Adrenal gland (tissue), 12 donors: Measurements from ENCODE around the gene TLR10. TPM values are rescaled to one million over a fixed set of nuclear protein-coding genes. Genes with fewer than 3 reads are reported as not detected.

Experiments used
- DNase-seq, 7 donors: peaks; one replicate each; pipeline ENCODE4 v3.0.0-alpha.2; 2019 to 2020
- H3K27ac ChIP-seq, 5 donors: fragments of 200-600 bp; sonication (generic) in 4 of 5; 1 replicate in 3 of 5; 2 replicates in 2 of 5; pipeline versions ENCODE4 v1.5.1 to v1.8.0; 2016 to 2020; ENCODE audit warnings: mild to moderate bottlenecking in 1 of 5
- H3K27me3 ChIP-seq: fragments of 200-600 bp; 2 replicates; pipeline ENCODE4 v1.8.0; 2021
- H3K36me3 ChIP-seq, 2 donors: fragments of 200-600 bp; replicated peaks in 1 of 2; 1 replicate in 1 of 2; 2 replicates in 1 of 2; pipeline versions ENCODE4 v1.5.1 to v1.8.0; 2018 to 2022
- H3K4me1 ChIP-seq, 2 donors: fragments of 200-600 bp; replicated peaks in 1 of 2; 1 replicate in 1 of 2; 2 replicates in 1 of 2; pipeline versions ENCODE4 v1.5.1 to v1.8.0; 2018 to 2021
- H3K4me3 ChIP-seq, 4 donors: fragments of 200-600 bp; sonication (generic) in 3 of 4; one replicate each; pipeline ENCODE4 v1.5.1; 2016 to 2018
- H3K9me3 ChIP-seq, 3 donors: fragments of 200-600 bp; sonication (generic) in 1 of 3; replicated peaks in 1 of 3; 1 replicate in 2 of 3; 2 replicates in 1 of 3; pipeline versions ENCODE4 v1.5.1 to v1.8.0; 2016 to 2021
- POLR2A ChIP-seq, 2 donors: fragments of 450-650 bp; IDR thresholded peaks; one replicate each; pipeline ENCODE4 v1.6.1; 2017; ENCODE audit warnings: antibody characterized with exemption in 2 of 2, mild to moderate bottlenecking in 2 of 2, moderate library complexity in 1 of 2
- WGBS, 4 donors: extraction: QIAGEN DNeasy Blood & Tissue Kit in 2 of 4; methylation state at CpG; one replicate each; pipeline versions ENCODE4 v1.1.5 to v1.1.7; 2013 to 2017; 5-methylcytosine and 5-hydroxymethylcytosine counted together
- intact Hi-C, 2 donors: fragments of 100-400 bp; cut with DNase I; formaldehyde crosslinking; loops; one replicate each; pipeline versions ENCODE4 v1.14.1 to v1.15.0; 2022 to 2023
- polyA plus RNA-seq, 3 donors: library from polyadenylated mRNA; stranded (reverse); fragments of 200-250 nt in 2 of 3; fragments of 350-450 nt in 1 of 3; fragmentation: Illumina TruSeq in 1 of 3; extraction: RNeasy Lipid Tissue Mini Kit (QIAGEN cat#74804) in 1 of 3; gene quantifications; one replicate each; pipeline ENCODE4 v1.2.3, GENCODE V29; 2013 to 2014
- total RNA-seq, 9 donors: library from RNA; depleted of rRNA in 4 of 9; stranded (reverse); fragments of >200 nt in 4 of 9; fragments of 120-200 nt in 1 of 9; fragmentation: NEBNext Ultra II Directional in 1 of 9; extraction: Animal tissue kit (Norgen Biotek cat#: 25700) in 1 of 9; gene quantifications; one replicate each; pipeline versions ENCODE4 v1.1.0 to v1.2.4, GENCODE V29; 2013 to 2023
- TF ChIP-seq, protein P1 (sequence below), 6 experiments: fragments of 450-650 bp in 4 of 6; fragments of 200-600 bp in 2 of 6; sonication (generic) in 1 of 6; IDR thresholded peaks; 1 replicate in 5 of 6; 2 replicates in 1 of 6; pipeline versions ENCODE4 v1.5.1 to v1.8.0; 2016 to 2021; ENCODE audit warnings: antibody characterized with exemption in 6 of 6, mild to moderate bottlenecking in 2 of 6, moderate library complexity in 1 of 6
- donor health status: healthy with polysubstance abuse.
- donor health status: Bipolar disorder and iron deficiency.
- donor health status: DM: yes; HTN: yes; CAD: no.
- donor health status: DM: no; HTN: no; CAD: no.
- donor health status: DM: no; HTN: no; CAD: no.
- donor health status: DM: yes; HTN: yes; CAD: no.

Gene TLR10
- total and polyA plus RNA-seq, 12 donors: 0.11 to 0.60 (median 0.19) TPM; not detected in 3

DNA sequence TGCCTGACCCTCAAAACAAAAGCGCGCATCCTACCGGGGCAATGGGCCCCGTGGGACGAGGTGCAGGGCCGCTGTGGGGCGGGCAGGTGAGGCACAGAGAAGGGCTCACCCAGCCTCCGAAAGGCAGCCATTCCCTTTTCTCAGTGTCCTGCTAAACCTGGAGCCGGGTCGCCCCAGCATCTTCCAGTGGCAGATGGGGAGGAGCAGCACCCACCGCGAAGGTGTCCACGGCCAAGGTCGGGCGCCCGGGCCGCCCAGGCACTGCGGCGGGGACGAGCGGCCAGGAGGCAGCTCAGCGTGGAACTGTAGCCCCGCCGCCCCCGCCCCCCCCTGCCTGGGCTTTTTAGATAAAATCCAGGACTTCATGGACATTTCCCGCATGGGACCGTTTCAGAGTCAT, 41.0 kb upstream of the TLR10 start:
- TF ChIP-seq POLR2A (IDR thresholded peaks at IDR 0.05): no peak
- TF ChIP-seq, protein P1, sequence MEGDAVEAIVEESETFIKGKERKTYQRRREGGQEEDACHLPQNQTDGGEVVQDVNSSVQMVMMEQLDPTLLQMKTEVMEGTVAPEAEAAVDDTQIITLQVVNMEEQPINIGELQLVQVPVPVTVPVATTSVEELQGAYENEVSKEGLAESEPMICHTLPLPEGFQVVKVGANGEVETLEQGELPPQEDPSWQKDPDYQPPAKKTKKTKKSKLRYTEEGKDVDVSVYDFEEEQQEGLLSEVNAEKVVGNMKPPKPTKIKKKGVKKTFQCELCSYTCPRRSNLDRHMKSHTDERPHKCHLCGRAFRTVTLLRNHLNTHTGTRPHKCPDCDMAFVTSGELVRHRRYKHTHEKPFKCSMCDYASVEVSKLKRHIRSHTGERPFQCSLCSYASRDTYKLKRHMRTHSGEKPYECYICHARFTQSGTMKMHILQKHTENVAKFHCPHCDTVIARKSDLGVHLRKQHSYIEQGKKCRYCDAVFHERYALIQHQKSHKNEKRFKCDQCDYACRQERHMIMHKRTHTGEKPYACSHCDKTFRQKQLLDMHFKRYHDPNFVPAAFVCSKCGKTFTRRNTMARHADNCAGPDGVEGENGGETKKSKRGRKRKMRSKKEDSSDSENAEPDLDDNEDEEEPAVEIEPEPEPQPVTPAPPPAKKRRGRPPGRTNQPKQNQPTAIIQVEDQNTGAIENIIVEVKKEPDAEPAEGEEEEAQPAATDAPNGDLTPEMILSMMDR (IDR thresholded peaks at IDR 0.05): no peak
- DNase-seq: no peak
- H3K4me1 ChIP-seq: no peaks in the 10 kb centered on the region
- no peak overlapping the region for H3K27ac ChIP-seq
- H3K36me3 ChIP-seq: no peaks in the 10 kb centered on the region
- 90 to 96% (median 92%) methylated on average over 15 to 27 of the region's 27 CpGs for WGBS, 4 donors
- H3K27me3 ChIP-seq: no peaks in the 10 kb centered on the region
- H3K9me3 ChIP-seq: no peaks in the 10 kb centered on the region
- intact Hi-C loops: no loop called here
- no peak overlapping the region for H3K4me3 ChIP-seq

DNA sequence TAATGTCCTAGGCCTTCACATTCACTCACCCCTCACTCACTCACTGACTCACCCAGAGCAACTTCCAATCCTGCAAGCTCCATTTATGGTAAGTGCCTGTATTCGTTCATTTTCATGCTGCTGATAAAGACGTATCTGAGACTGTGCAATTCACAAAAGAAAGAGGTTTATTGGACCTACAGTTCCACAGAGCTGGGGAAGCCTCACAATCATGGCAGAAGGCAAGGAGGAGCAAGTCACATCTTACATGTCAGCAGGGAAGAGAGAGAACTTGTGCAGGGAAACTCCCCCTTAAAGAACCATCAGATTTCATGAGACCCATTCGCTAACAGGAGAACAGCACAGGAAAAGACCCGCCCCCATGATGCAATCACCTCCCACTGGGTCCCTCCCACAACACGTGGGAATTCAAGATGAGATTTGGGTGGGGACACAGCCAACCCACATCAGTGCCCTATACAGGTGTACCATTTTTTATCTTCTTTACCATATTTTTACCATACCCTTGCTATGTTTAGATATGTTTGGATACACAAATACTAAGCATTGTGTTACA, 40.0 kb upstream of the TLR10 start:
- no peaks in the 10 kb centered on the region for H3K4me1 ChIP-seq
- DNase-seq: no peak
- intact Hi-C loops: no loop called here
- WGBS, 4 donors: 83 to 89% (median 88%) methylated on average over 5 of the region's 5 CpGs
- no peak overlapping the region for H3K4me3 ChIP-seq
- H3K27ac ChIP-seq: no peak overlapping the region
- H3K27me3 ChIP-seq: no peaks in the 10 kb centered on the region
- no peaks in the 10 kb centered on the region for H3K36me3 ChIP-seq
- H3K9me3 ChIP-seq: no peaks in the 10 kb centered on the region
- no peak for TF ChIP-seq POLR2A (IDR thresholded peaks at IDR 0.05)

DNA sequence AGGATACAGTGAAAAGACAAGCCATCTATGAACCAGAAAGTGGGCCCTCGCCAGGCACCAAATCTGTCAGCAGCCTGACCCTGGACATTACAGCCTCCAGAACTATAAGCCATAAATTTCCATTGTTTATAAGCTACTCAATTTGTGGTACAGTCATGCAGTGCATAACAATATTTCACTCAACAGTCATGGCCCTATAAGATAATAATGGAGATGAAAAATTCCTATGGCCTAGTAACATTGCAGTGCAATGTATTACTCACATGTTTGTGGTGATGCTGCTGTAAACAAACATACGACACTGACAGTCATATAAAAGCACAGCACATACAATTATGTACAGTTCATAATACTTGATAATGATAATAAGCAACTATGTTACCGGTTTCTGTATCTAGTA, 38.9 kb upstream of the TLR10 start:
- intact Hi-C loops: no loop called here
- H3K36me3 ChIP-seq: no peaks in the 10 kb centered on the region
- no peaks in the 10 kb centered on the region for H3K4me1 ChIP-seq
- WGBS, 4 donors: 95 to 98% (median 97%) methylated on average over 3 of the region's 3 CpGs
- DNase-seq: no peak
- no peaks in the 10 kb centered on the region for H3K9me3 ChIP-seq
- H3K27ac ChIP-seq: no peak overlapping the region
- H3K4me3 ChIP-seq: no peak overlapping the region
- no peaks in the 10 kb centered on the region for H3K27me3 ChIP-seq
- TF ChIP-seq, protein P1 (IDR thresholded peaks at IDR 0.05): no peak
- TF ChIP-seq POLR2A (IDR thresholded peaks at IDR 0.05): no peak

DNA sequence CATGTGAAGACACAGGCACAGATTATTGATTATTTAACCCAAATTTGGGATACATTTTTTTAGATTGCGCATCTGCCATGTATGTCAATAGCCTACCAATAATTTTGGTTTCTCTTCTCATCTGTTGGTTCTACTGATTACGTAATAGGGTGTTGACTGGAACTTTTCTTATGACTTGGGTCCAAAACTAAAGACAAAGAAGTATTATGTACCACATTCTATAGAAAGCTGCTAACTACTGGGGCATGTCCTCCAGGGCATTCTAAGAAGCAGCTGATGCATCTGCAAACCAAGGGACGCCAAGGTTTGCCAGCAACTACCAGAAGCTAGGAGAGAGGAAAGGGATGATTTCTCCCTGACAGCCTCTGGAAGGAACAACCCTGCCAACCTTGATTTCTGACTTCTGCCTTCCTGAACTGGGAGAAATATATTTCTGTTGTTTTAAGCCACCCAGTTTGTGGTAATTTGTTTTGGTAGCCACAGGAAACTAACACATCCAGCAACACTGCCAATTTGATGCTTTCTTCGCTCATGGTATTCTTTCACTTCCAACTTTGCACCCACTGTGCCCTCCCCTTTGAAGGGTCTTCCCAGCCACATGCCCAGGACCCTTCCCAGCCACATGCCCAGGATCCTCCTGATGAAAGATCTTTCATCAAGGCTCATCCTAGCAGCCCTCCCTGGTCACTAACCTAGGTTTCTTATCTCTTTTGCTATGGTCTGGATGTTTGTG, 37.7 kb upstream of the TLR10 start:
- TF ChIP-seq POLR2A (IDR thresholded peaks at IDR 0.05): no peak
- TF ChIP-seq, protein P1 (IDR thresholded peaks at IDR 0.05): no peak
- WGBS, 4 donors: 89 to 90% (median 90%) methylated on average over 4 of the region's 4 CpGs
- Histone ChIP-seq H3K4me3 (no peak overlapping the region), H3K27me3 (no peaks in the 10 kb centered on the region), H3K27ac (no peak overlapping the region), H3K4me1 (no peaks in the 10 kb centered on the region), H3K9me3 (no peaks in the 10 kb centered on the region), H3K36me3 (no peaks in the 10 kb centered on the region)
- DNase-seq: no peak
- intact Hi-C loops: no loop called here

DNA sequence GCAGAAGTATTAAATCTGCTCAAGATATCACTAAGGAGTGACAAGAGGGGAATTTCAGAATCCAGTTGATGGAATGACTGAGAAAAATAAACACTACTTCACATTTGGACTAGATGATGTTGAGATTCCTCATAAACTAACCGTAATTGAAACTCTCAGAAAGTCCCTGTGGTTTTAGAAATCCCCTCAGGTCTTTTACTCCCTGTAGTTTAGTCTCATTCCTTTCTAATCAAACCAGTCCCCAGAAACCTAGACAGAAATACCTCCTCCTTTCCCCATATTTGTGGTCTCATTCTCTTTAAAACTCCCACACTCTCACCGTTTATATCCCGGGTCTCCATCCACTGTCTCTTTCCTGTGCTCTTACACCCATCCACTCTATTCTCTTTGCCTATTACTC, 36.8 kb upstream of the TLR10 start:
- Histone ChIP-seq H3K27ac (no peak overlapping the region), H3K36me3 (no peaks in the 10 kb centered on the region), H3K9me3 (no peaks in the 10 kb centered on the region), H3K4me1 (no peaks in the 10 kb centered on the region), H3K27me3 (no peaks in the 10 kb centered on the region), H3K4me3 (no peak overlapping the region)
- intact Hi-C loops: no loop called here
- 80 to 86% (median 84%) methylated on average over 3 of the region's 3 CpGs for WGBS, 4 donors
- TF ChIP-seq, protein P1 (IDR thresholded peaks at IDR 0.05): no peak
- TF ChIP-seq POLR2A (IDR thresholded peaks at IDR 0.05): no peak
- DNase-seq: no peak
